NCI-H187 treated with DMSO at 0.1 percent for 48 hours (cell line): ENCODE results near the gene PRAMEF11.
"Not testable (repeated sequence)": the region's sequence is repeated elsewhere in the genome, so short reads cannot be mapped to it uniquely, and the experiment has no call there.

Experiments used
- DNase-seq: peaks from one replicate; lab custom pipeline; 2025; lab: John Stamatoyannopoulos, UW

PRAMEF11 gene

DNA sequence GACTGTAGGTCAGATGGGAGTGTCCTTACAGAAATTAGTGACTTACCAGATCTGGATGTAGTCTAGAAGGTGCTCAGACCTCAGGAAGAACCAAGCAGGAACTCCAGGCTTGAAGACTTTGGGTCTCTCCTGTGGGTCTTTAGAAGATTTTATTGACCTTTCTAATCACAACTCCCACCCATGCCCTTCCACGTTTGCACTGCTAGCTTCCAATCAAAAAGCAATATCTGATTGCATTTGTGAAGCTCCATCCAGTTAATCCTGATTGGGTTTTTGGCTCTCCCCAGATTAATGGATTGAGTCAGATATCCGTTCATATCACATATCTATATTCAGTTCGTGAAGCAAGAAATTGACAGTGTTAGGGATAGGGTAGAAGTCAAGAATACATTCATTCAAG lies at the start of gene PRAMEF11:
Gene PRAMEF11, minus strand, starts transcription at position 101 of the 400 bp plus-strand sequence. CDS start 2,621 bp downstream, outside the sequence.
- not testable (repeated sequence) for DNase-seq

DNA sequence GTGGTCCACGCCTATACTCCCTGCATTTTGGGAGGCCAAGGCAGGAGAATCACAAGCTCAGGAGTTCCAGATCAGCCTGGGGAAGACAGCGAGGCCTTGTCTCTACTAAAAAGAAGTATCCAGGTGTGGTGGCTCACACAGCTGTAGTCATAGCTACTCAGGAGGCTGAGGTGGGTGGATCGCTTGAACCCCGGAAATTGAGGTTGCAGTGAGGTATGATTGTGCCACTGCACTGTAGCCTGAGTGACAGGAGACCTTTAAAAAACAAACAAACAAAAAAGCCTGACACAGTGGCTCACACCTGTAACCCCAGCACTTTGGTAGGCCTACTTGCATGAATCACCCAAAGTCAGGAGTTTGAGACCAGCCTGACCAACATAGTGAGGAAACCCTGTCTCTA lies 47.2 kb upstream of the PRAMEF11 start:
- not testable (repeated sequence) for DNase-seq

DNA sequence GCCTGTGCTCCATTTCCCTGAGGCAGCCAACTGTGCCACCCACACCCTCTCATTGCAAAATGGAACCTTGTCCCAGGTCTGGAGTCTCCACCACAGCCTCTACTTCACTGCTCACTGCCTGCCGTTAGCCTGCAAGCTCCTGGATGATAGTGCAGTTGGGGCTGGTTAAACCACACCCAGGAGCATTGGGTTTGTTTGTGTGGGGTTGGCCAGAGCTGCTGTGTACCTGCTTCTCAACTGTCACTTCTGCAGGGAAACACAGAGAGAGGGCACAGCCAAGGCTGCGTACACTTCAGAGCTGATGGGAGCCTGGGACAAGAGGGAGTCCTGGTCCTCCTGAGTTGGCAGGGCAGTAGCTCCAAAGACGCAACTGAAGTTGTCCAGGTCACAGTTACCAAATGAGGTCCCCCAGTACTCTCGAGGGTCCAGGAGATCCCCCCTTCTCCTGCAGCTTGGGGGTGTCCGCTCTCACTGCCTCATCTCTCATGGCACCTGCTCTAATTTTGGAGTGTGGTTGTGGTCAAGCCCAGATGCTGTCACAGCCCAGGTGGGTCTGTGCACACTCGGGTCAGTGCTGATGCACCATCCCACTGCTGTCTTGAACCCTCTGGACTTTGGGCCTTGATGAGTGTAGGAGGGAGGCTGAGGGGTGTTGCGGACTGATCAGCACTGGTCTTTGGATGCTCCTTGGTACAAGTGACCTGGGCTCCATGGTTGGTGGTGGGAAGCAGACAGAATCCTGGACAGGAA lies 32.1 kb upstream of the PRAMEF11 start:
- DNase-seq, result not testable (repeated sequence)

DNA sequence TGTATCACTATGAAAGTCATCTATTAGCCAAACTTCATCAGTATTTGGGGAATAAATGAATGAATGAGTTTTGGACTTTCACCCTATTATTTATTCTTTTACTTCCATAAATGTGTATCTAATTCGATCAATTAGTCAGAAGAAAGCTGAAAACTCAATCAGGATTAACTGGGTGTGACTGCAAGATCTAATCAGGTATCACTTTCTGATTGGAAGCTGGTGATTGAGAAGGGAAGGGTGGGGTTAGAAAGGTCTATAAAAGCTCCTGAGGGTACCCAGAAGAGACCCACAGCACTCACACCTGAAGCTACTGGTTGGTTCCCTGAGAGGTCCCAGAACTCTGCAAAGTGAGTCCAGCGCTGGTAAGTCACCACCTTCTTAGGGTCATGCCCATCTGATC lies 25.6 kb upstream of the PRAMEF11 start, which contains the start of gene PRAMEF2:
Gene PRAMEF2, plus strand, starts transcription at position 301 of the 400 bp plus-strand sequence. CDS start 1,924 bp downstream, outside the sequence.
- not testable (repeated sequence) for DNase-seq

DNA sequence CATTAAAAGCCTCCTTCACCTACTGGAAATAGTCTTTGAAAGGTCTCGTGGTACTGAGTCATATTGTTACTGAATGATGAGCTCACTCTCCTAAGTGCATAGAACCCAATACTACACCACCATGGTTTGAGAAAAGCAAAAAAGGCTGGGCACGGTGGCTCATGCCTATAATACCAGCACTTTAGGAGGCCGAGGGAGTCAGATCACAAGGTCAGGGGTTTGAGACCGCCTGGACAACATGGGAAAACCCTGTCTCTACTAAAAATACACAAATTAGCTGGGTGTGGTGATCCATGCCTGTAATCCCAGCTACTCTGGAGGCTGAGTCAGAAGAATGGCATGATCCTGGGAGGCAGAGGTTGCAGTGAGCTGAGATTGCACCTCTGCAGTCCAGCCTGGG lies 20.6 kb upstream of the PRAMEF11 start:
- no peak for DNase-seq

DNA sequence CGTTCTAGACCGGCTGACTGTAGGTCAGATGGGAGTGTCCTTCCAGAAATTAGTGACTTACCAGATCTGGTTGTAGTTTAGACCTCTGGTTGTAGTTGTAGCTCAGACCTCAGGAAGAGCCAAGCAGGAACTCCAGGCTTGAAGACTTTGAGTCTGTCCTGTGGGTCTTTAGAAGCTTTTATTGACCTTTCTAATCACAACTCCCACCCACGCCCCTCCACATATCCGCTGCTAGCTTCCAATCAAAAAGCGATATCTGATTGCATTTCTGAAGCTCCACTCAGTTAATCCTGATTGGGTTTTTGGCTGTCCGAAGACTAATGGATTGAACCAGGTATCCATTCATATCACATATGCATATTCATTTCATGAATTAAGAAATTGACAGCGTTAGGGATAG lies 17.4 kb upstream of the PRAMEF11 start, which contains the start of gene HNRNPCL1:
Gene HNRNPCL1, minus strand, starts transcription at position 101 of the 400 bp plus-strand sequence. CDS start 431 bp downstream, outside the sequence.
- not testable (repeated sequence) for DNase-seq

DNA sequence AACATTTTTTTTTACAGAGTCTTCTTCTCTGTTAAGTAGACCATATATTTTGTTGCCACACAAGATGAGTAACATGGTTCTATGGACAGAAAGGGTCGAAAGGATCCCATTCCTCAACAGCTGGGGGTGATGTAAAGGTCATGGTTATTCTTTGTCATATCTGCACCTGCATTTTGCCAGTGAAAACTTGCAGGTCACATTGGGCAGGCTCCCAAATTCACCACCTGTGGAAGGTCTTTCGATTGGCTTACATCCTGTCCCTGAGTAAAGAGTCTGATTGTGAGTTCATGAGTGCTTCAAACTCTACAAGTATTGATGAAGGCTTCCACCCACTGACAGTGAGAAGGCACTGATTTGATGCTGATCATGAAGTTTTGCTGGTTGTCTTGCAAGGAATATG lies 2.0 kb upstream of the PRAMEF11 start:
- not testable (repeated sequence) for DNase-seq

DNA sequence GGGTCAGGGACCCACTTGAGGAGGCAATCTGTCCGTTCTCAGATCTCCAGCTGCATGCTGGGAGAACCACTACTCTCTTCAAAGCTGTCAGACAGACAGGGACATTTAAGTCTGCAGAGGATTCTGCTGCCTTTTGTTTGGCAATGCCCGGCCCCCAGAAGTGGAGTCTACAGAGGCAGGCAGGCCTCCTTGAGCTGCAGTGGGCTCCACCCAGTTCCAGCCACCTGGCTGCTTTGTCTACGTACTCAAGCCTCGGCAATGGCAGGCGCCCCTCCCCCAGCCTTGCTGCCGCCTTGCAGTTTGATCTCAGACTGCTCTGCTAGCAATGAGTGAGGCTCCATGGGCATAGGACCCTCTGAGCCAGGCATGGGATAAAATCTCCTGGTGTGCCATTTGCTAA lies 12.1 kb downstream of the PRAMEF11 start:
- not testable (repeated sequence) for DNase-seq

DNA sequence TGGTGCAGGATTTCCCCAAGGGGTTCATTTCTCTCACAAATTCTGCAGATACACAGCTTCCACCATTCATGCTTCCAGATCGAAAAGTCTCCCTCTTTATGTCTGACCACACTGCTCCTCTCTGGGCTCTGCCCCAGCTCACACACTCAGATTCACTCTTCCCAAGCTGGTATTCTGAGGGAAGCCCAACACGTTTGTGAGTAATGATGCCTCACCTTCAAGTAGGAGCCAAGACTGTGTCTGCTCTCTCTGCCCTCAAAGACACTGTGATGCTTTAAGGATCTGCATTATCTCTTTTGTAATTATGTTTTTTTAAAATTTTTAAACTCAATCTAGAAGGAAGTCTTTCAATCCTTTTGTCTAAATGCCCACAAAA lies 19.8 kb downstream of the PRAMEF11 start:
- DNase-seq, result no peak

DNA sequence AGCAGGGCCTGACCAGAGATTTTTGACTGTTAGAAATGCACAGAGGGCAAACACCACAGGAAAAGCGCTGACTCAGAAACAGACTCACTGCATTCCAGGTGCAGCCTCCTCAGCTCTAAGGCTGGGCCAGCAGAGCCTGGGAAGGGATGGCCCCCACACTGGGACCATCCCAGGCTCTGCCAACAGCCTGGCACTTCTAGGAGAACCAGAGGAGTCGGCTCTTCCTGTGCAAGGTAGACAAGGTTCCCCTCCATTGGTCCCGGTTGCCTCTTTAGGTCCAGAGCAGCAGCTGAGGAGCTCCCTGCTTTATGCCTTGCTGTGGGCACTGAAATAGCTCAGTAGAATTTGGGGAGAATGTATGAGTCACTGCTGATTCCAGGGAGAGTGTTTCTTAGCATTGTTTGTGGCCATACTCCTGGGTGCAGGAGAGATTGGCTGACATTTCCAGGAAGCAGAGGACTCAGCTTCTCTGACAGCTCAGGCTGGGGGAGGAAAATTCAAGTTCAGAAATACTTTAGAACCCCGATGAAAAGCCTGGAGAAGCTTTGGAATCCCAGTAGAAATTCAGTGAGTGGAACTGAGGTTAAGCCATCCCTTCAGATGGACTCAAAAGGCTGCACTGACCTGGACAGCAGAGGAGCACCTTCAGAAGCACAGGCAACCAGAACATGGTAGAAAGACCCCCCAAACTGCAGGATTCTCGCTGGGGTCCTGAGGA lies 20.4 kb downstream of the PRAMEF11 start:
- DNase-seq, result no peak

DNA sequence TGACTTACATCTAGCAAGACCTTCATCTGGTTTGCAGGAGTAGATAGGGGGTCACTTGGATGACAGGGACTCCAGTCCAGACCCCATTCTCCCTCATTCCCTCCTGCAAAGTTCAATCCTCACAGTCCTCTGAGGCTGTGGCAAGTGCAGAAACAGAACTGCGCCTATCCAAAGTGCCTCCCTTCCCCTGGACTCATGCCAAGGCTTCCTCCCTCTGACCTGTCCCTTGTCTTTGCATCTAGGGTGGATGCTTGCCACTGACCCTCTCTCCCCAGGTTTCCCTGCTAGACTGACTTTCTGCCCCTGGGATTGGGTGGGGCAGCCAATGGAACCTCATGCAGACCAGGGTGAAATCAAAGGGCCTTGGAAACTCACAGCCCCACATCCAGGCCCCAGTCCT lies 21.3 kb downstream of the PRAMEF11 start:
- DNase-seq, result no peak

DNA sequence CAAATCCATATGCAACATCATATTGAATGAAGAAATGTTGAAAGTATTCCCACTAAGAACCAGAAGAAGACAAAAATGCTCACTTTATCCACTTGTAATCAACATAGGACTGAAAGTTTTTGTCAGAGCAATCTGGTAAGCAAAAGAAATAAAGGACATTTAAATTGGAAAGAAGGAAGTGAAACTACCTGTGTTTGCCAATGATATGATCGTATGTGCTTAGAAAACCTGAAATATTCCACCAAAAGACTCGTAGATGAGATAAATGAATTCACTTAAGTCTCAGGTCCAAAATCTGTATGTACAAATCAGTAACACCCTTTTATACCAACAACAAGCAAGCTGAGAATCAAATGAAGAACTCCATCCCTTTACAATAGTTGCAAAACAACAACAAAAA lies 31.5 kb downstream of the PRAMEF11 start:
- DNase-seq, result no peak

DNA sequence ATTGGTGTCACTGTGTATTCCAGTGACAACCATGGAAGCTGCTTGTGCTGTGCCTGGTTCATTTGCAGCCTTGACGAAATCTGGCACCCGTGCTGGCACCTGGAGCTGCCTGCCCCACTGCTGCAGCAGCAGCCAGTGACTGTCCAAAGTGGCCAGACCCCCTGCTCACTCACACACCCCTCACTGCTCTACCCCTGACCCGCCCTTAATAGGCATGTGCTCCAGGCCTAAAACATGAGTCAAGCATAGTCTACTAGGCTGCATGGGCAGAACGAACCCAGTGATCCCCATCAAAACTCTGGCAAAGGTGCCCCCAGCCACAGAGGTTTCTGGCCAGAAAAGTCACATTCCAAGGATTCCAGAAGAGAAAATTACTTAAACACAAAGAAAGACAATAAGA lies 32.3 kb downstream of the PRAMEF11 start:
- DNase-seq, result no peak

DNA sequence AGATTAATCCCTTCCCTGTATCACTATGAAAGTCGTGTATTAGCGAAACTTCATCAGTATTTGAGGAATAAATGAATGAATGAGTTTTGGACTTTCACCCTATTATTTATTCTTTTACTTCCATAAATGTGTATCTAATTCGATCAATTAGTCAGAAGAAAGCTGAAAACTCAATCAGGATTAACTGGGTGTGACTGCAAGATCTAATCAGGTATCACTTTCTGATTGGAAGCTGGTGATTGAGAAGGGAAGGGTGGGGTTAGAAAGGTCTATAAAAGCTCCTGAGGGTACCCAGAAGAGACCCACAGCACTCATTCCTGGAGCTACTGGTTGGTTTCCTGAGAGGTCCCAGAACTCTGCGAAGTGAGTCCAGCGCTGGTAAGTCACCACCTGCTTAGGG lies 40.1 kb downstream of the PRAMEF11 start, which contains the start of gene PRAMEF1:
Gene PRAMEF1, plus strand, starts transcription at position 301 of the 400 bp plus-strand sequence. CDS start 1,831 bp downstream, outside the sequence.
- not testable (repeated sequence) for DNase-seq

DNA sequence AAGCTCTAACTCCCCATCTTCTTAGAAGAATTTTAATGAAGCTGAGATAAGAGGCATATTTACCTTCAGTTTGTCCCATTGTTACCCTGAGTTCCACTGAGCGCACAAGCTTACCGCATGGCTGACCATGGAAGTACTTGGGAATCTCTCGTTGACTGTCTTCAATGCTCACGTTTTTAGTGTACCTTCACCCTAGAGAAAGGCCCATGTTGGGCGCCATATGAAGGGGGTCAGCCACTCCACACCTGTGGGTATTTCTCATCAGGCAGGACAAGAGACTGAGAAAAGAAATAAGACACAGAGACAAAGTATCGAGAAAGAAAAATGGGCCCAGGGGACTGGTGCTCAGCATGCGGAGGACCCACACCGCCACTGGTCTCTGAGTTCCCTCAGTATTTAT lies 46.5 kb downstream of the PRAMEF11 start:
- not testable (repeated sequence) for DNase-seq

DNA sequence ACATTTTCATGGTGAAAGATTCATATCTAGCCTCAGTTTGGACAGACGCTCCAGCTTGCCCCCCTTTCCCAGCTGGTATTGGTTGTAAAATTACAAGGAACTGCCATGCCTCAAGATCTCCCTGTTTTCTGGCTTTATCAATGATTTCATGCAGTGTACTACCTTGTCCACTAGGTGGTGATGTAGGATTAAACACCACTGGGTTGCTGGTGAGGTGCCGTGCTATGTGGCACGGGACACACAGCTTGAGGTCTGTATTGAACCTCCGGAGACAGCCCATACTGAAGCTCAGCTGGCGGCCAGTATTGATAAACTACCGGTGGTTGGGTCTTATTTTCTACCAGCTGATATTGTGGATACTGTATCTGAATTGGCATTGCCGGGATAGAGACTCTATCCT lies 47.4 kb downstream of the PRAMEF11 start:
- not testable (repeated sequence) for DNase-seq

DNA sequence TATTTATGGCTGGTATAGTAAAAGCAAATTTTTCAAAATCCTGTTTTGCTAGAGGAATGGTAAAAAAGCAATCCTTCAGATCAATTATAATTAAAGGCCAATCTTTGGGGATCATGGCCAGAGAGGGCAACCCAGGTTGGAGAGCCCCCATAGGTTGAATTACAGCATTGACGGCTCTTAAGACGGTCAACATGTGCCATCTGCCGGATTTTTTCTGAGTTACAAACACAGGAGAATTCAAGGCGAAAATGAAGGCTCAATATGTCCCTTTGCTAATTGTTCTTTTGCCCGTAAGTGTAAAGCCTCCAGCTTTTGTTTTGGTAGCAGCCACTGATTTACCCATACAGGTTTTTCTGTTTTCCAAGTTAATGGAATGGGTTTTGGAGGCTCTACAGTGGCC lies 49.7 kb downstream of the PRAMEF11 start:
- not testable (repeated sequence) for DNase-seq

DNA sequence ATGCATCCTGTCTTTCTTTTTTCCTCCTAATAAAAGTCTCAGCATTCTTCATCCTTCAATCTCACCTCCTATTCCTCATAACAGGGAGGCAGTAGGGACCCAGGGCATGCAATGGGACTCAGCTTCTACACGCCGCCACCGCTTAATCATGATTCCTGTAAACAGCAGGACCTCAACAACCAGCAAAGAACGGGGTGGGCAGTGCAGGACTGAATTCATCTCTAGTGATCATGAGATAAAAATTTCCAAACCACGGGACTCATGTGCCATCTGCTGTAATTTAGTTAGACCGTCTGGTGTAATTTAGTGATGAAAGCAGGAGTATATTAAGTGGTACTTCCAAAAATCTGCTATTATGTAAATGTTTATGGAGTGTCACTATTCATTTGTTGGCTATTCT lies 52.3 kb downstream of the PRAMEF11 start:
- DNase-seq, result no peak

DNA sequence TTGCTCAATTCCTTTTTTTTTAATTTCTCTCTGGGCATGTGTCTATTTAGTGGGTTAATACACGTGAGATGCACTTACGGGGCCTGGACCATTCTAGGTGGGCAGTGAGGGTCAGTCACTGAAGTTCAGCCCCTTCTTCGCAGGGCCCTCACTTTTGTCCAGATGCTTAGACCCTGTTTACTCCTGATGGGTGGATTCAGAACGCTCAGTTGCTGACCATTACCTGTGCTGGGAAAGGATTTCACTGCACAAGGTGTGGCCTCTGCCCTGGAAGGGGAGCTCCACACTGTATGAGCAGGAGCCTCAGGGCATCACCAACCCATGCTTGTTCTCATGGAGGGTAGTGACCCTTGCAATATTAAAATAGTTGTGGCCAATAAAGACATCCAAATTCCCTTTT lies 53.1 kb downstream of the PRAMEF11 start:
- DNase-seq, result no peak

DNA sequence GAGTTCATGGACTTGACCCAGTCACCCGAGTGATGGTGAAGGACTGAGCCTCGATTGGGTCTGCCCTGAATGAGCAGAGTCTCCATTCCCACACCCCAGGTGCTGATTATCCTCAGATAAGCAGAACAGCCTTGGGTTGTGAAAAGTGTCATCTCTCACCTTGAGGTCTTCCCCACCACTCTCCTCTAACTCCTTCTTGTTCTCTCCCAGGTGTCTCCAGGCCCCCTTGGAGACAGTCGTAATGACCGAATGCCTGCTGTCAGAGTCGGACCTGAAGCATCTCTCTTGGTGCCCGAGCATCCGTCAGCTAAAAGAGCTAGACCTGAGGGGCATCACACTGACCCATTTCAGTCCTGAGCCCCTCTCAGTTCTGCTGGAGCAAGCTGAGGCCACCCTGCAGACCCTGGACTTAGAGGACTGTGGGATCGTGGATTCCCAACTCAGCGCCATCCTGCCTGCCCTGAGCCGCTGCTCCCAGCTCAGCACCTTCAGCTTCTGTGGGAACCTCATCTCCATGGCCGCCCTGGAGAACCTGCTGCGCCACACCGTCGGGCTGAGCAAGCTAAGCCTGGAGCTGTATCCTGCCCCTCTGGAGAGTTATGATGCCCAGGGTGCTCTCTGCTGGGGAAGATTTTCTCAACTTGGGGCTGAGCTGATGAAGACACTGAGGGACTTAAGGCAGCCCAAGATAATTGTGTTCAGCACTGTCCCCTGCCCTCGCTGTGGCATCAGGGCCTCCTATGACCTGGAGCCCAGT lies 54.2 kb downstream of the PRAMEF11 start:
- DNase-seq, result no peak

DNA sequence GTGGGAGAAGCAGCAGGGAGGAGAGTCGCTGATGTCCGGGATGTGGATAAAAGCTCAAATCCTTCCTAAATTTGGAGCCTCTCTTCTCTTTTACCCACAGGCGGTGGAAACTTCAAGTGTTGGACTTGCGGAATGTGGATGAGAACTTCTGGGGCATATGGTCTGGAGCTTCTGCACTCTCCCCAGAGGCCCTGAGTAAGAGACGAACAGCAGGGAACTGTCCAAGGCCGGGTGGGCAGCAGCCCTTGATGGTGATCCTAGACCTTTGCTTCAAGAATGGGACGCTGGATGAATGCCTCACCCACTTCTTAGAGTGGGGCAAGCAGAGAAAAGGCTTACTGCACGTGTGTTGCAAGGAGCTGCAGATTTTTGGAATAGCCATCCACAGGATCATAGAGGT lies 55.8 kb downstream of the PRAMEF11 start:
- DNase-seq, result no peak

DNA sequence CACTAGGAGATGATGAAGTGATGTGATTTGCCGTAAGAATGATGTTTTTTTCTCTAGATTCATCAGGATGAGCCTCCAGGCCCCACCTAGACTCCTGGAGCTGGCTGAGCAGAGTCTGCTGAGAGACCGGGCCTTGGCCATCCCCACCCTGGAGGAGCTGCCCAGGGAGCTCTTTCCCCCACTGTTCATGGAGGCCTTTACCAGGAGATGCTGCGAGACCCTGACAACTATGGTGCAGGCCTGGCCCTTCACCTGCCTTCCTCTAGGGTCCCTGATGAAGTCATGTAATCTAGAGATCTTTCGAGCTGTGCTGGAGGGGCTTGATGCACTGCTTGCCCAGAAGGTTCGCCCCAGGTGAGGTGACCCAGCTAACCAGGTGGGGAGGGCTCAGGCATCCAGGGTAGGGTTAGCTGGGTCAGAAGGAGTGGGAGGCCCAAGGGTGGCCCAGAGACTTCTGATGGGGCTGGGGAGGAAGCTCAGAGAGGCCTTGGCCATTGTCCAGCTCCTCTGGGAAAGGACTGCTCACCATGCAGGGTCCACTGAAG lies 56.3 kb downstream of the PRAMEF11 start:
- DNase-seq, result no peak
